Endothelial cell of hepatic sinusoid (primary cell): ENCODE results near the gene CDC45.

Experiments used
- in situ Hi-C: cut with HindIII; loops from 2 replicates; pipeline ENCODE4 v1.10.0; 2017; ENCODE audit warnings: low sequenced_read_pairs

The CDC45 gene

DNA sequence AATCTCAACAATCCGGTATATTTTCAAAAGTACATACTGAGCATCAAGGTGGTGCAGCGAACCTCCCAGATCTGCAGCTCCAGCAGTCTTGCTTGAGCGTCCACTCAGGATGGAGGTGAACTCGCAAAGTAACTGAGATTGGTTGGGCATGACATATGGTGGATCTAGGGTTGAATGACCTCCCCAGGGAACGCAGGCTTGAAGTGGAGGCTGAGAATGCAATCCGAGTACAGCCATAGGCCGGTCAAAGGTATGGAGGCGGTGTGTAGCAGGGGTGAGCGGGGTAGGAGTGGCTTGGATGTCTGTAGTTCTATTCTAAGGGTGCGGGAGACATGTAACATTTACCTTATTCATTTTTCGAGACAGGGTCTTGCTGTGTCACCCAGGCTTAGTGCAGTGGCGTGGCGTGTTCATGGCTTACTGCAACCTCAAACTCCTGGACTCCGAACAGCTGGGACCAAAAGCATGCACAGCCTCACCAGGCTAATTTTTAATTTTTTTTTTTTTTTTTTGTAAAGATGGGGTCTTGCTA lies 31.6 kb upstream of the CDC45 start:
- in situ Hi-C loops, result no loop called here

DNA sequence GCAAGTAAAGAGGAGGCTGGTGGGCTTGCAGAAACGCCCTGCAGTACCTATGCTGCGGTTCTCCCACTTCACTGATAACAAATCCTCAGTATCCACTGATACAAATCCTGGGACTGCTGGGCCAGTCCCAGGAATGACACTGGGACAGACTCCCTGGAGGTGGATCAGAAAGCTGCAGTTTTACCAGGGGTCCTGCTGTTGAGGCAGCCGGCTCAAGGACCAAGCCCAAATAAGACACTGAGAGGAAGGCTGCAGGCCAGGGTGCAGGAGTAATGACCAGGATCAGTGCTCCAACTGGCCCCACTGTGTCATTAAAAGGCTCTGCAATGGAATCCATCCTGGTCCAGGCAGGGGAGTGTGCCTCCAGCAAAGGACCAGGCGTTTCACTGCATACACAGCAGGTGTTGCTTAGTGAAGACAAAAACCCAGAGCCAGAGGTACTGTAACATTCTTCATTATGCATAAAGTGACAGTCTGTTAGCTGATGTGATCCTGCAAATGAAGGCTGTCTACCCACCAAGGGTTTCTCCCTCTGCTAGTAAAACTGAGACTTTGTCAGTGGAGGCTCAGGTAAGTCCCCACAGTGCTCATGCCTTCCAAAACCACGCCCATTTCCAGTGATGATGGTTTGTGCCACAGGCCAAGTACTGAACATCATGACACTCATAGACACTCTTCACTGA lies 30.8 kb upstream of the CDC45 start:
- in situ Hi-C loops, result no loop called here

DNA sequence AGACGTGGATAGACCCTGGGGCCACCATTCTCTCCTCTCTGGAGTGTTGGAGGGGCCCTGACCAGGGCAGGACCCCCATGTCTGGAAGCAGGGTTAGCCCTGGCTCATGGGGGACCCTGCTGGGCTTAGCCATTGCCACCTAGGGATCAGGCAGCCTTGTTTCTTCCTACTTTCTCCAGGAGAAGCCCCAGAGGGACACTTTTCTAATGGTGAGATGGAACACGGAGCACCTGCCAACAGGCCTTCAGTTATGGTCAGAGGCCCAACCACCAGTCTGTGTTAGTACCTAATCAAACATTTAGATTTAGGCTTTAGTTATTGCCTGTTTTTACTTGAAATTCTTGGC lies 30.3 kb upstream of the CDC45 start:
- in situ Hi-C loops, result no loop called here

DNA sequence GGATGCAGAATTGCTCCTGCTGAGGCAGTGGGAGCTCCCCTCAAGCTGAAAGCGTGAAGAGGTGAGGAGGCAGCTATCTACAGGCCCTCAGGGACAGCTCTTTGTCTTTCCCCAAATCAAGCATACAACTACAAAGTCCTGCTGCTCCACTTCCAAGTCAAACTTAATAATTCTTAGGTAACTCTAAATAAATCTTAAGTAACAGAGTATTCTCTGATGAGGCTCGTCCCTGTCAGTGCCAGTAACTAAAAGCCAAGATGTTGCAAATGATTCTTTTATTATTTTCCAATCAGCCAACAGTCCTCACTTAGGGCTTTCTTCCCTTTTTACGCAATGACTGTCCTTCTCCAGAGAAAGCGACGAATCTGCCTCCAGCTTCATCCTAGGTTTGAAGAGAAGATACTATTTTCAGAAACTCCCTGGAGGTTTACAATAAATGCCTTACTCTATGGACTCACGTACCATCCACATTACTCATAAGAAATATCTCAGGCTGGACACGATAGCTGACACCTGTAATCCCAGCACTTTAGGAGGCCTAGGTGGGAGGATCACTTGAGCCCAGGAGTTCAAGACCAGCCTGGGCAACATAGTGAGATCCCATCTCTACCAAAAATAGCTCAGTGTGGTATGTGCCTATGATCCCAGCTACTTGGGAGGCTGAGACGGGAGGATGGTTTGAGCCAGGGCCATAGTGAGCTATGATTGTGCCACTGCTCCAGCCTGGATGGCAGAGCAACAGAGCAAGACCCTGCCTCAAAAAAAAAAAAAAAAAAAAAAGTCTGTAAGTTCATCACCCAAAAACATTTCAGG lies 29.2 kb upstream of the CDC45 start:
- in situ Hi-C loops, result loop anchor here (25.0 kb wide), 1 partner anchor 162 kb away; no protein-coding TSS in a partner anchor

DNA sequence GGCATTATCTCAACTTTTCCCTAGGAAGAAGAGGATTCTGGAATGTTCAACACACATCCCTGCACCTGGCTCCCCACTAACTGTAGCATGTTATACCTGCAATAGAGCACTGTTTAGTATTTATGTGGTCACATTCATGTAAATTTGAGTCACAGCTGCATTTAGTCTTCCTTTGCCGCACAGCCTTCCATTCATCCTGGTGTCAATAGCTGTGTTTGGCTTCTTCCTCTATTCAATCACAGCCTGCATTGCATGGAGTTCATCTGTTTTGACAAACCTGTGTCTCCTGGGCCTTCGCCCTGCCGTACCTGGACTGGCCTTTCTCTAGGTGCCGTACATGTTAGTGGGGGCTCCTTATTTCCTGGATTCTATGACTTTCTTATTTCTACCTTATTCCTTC lies 28.1 kb upstream of the CDC45 start:
- in situ Hi-C loops, result loop anchor here (25.0 kb wide), 1 partner anchor 161 kb away; no protein-coding TSS in a partner anchor

DNA sequence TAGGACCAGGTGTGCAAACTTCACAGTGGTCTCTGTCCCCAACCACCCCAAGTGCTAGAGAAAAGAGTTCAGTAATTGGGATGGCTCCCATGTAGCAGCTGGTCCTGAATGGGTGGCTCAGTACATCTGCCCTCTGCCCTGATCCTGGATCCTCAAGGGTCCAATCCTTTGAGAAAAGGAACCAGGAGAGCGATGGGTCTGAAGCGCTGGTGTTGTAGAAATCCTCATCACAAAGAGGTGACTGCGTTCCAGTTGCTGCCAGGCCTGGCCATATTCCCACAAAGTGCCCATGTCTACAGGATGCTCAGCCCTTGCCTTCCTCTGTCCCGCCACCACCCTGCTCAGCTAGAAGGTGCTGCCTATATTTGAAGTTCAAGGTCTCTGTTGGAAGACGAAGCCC lies 26.0 kb upstream of the CDC45 start:
- in situ Hi-C loops, result loop anchor here (25.0 kb wide), 1 partner anchor 159 kb away; no protein-coding TSS in a partner anchor

DNA sequence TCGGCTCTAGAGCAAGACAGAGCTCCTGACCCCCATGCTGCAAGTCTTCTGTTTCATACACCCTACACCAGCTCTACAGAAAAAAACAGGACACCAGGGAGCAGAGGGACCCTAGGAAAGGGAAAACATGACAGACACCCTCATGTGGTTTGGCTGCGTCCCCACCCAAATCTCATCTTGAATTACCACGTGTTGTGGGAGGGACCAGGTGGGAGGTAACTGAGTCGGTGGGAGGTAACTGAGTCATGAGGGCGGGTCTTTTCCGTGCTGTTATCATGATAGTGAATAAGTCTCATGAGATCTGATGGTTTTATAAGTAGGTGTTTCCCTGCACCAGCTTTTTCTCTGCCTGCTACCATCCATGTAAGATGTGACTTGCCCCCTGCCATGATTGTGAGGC lies 25.6 kb upstream of the CDC45 start:
- in situ Hi-C loops, result loop anchor here (25.0 kb wide), 1 partner anchor 158 kb away; no protein-coding TSS in a partner anchor

DNA sequence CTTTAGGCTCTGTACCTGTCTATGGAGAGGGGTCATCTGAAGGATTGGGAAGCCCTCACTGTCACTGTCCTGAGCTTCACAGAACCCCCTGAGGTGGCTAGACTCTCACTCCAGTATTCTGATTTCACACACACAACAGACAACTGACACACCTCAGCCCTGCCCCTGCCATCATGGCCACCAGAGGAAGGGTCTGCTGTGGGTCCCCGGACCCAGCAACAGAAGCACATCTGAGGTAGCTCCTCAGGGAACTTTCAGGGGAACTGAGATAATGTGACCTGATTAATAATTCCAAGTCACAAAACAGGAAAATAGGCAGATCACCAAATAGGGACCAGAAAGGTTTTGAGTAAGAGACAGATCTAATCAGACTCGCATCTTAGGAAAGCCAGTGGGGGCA lies 24.7 kb upstream of the CDC45 start:
- in situ Hi-C loops, result loop anchor here (25.0 kb wide), 1 partner anchor 157 kb away; no protein-coding TSS in a partner anchor

DNA sequence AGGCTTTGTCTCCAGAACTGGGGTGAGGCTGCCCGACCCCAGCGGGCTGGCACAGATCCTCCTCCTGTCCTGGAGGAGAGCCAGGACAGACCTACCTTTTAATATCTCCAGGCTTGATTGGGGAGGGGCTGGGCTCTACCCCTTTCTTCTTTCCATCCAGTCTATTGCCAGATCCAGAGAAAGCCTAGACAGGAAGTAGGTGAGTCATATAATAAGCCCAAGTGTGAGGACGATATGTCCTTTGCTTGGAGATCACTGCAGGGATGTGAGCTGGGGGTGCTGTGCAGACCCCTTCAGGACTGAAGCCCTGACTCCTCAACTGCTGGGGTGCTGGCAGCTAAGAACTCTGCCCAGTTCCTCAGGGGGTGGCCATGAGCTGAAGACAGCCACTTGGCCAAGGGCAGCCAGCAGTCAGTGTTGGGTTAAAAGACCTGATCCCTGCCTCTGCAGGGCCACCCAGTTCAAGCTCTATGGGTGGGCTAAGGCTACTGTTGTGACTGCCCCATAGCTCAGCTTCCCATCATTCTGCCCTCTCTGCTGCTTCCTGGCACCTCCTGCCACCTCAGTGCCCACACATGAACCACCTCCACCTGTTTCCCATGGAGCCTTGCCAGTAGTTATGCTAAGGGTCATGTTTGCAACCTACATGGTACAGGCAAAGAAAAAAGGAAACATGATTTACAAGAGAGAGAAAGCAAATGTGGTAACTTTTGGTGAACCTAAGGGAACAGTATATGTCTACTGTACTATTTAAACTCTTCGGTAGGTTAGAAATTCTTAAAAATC lies 23.9 kb upstream of the CDC45 start:
- in situ Hi-C loops, result loop anchor here (25.0 kb wide), 1 partner anchor 157 kb away; no protein-coding TSS in a partner anchor

DNA sequence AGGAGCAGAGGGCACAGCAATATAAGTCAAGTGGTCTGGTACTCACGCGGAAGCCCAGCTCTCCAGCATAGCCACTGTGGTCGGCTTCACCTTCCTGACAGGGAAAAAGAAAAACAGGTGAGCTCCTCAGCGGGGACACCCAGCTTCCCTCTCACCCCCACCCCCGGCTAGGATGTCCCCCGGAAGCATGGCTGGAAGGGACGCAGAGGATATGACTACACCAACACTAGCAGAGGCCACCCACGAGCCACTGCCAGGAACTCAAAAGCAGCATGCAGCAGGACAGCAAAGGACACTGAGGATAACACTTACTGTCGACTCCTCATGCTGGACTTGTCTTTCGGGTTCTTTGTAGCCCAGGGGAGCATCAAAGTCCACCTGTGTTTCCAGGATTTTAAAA lies 23.2 kb upstream of the CDC45 start:
- in situ Hi-C loops, result loop anchor here (25.0 kb wide), 1 partner anchor 156 kb away; no protein-coding TSS in a partner anchor

DNA sequence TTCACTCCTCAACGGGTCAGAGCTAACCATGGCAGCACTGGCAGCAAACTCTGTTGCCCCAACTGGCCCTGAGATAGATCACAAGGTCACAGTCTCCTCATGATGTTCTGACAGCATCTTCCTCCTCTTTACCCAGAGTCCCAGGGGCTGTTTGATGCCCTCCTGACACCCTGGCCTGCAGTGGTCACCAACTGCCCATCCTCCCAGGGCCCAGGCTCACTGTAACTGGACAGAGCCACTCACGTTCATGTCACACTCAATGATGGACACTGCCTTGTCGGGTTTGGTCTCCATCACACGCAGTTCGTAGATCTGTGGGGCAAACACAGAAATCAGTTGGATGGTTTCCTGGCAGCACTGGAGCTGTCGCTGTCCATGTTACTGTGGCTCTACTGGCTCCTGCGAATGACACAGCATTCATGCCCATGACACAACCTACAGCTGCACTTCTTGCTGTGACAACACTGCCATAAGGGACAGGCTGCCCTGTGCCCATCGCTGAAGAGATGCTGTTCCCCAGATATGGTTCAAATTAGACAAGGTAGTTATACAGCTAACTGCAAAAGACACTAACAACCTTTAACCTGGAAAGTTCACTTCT lies 21.8 kb upstream of the CDC45 start:
- in situ Hi-C loops, result loop anchor here (25.0 kb wide), 1 partner anchor 154 kb away; no protein-coding TSS in a partner anchor

DNA sequence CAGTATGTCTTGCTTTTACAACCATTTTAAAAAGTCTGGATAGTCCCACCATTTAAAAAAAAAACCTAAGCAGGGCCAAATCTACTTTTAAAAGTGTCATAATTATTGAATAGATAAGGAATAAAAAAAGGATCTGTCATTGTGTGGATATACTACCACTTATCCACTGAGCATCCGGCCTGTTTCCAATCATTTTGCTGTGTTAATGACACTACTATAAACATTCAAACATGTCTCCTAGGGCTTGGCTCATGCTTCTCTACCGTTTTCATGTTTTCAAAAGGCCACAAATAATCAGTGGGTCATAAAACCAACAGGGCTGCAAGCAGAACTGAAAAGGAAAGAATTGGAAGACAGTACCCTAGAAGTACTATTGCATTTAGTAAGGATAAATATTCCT lies 19.7 kb upstream of the CDC45 start:
- in situ Hi-C loops, result loop anchor here (25.0 kb wide), 1 partner anchor 152 kb away; no protein-coding TSS in a partner anchor

DNA sequence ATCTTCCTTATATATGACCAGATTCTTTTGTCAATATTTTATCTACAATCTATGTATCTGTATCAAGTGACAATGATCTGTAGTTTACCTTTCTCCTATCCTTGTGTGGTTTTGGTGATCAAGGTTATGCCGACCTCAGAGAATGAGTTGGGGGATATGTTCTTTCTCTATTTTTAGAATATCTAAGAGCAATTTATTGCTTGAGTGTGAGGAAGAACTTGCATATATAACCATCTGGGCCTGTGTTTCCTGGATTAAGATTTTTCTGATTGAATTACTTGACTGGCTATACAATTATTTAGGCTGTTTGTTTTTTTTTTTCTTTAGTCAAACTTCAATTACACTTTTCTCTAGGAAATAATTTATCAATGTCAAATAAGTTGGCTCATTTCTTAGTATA lies 18.2 kb upstream of the CDC45 start:
- in situ Hi-C loops, result loop anchor here (25.0 kb wide), 1 partner anchor 151 kb away; no protein-coding TSS in a partner anchor

DNA sequence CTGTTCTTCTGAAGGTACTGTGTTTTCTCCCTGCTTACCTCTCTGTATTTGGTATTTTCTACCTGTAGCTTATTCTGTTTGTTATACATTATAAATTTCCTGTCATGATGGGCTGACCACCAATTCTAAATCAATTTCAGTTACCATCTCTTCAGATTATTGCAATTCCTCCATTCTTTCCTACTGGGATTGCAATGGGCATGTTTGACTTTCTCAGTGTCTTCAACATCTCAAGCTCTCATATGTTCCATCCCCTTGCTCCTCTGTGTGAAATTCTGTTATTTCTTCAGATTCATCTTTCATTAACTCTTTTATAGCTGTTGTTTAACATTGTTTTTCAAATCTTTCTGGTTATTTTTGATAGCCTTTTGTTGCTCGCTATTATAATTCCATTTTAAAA lies 16.7 kb upstream of the CDC45 start:
- in situ Hi-C loops, result loop anchor here (25.0 kb wide), 1 partner anchor 149 kb away; no protein-coding TSS in a partner anchor

DNA sequence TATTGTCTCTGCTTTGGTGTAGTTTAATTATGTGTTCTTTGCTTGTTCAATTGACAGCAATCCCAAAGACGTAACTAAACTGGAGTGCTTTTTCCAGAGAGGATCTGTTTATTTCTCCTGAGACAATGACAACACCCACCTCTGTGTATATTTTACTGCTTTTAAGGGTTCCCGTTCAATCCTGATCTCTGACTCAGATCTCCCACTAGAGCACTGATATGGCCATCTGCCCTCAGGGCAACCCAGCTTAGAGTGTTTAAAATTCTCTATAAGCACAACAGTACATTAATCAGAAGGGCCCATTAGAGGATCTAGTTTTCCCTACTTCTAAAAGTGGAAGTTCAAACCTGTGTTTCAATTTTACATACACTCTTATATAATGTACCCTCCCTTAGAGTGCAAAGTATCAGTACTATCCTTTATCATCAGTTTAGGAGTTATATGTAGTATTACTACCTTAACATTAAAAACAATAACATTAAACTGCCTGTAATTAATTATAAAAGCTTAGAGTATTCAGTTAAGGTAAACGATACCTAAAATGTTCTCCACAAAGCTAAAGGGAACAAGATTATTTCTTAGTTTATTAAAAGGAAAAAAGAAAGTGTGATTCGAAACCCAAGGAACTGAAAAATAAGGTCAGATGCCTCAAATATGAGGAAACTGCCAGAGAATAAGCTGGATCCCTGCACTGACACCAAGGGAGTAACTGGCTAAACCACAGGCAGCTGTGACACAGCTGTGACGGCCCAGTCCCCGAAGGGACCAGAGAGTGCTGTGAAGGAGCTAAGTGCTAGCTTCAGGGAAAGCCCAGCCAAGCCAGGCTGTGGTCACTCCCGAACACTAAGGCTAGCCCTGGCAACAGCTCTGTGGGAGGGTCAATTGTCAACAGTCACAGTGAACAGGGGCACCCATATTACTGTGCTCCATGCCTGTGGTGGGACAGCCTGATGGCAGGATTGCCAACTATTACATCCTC lies 15.9 kb upstream of the CDC45 start:
- in situ Hi-C loops, result loop anchor here (25.0 kb wide), 1 partner anchor 149 kb away; no protein-coding TSS in a partner anchor

DNA sequence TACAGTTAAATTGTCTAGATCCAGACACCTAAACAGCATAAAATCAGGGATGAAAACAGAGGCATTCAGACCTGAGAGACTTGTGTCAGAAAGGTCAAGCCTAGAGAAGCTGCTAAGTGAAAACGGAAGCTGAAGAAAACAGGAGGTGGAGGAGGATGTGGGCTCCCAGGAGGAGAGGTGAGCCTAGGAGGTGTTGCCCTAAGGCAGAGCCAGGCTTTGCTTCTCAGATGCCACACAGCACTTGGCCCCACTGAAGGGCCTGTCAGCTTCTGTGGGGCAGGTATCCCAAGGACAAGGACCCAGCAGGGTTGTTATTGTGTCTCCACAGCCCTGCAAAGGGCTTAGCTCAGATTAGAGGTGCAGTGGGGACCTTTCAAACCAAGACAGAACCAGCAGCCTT lies 15.2 kb upstream of the CDC45 start:
- in situ Hi-C loops, result loop anchor here (25.0 kb wide), 1 partner anchor 148 kb away; no protein-coding TSS in a partner anchor

DNA sequence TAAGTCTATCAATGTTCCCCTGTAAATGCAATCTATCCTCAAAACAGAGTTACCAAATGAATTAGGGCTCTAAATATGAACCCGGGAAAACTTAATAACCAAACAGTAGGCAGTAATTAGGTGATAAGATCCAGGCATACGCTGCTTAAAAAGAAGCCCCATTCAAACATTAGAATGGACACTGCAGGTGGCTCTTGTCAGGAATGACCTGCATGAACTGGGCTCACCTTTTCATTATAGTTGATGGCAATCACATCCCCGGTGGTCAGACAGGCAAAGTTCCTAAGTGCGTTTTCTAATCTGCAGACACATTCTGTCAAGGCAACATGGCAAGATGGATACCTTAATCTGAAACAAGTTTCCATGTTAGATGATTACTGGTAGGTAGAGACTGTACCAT lies 14.7 kb upstream of the CDC45 start:
- in situ Hi-C loops, result loop anchor here (25.0 kb wide), 1 partner anchor 147 kb away; no protein-coding TSS in a partner anchor

DNA sequence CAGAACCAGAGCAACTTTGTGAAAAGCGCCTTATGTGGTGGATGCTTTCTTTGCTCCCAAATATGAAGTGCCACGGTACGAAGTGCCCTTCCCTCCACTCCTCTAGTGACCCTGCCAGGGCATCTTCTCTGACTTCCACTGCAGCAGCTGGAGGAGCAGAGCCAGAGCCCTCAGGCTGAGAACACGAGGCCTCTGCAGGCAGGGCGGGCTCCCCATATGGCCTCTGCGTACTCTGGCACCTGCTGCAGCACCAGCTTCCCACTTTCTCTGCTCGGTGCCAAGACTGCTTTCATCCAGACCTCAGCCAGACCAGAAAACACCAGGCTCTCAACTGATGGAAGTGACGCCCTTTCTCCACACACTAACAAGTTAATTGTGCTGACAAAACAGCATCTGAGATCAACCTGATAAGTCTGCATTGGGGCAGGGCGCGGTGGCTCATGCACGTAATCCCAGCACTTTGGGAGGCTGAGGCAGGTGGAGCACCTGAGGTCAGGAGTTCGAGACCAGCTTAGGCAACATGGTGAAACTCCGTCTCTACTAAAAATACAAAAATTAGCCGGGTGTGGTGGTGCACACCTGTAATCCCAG lies 13.5 kb upstream of the CDC45 start:
- in situ Hi-C loops, result loop anchor here (25.0 kb wide), 1 partner anchor 146 kb away; no protein-coding TSS in a partner anchor
